GM12872 (cell line): Measurements from ENCODE around the gene P2RY11.

Source experiments
- CTCF ChIP-seq: IDR thresholded peaks from 3 replicates; pipeline ENCODE4 v1.5.1; 2011; ENCODE audit warnings: low read depth, mild to moderate bottlenecking, low read length, moderate library complexity; ENCODE audit not compliant: insufficient read depth

The P2RY11 gene

GRCh38 chr19:10078329-10078728 lies 33.2 kb upstream of the P2RY11 start:
- no peak for TF ChIP-seq CTCF

DNA sequence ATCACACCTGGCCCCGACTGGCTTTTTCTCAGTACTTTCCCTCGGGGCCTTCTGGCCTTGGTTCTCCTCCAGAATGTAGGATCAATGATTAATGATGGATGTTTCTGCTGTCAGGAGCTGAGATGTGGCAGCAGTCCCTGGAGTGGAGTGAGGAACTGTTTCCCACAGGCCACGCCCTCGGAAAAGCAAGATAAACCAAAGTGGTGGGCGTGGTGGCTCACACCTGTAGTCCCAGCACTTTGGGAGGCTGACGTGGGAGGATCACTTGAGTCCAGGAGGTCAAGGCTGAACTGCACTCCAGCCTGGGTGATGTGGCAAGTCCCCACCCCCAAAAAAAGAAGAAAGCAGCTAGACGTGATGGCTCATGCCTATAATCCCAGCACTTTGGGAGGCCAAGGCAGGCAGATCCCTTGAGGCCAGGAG lies 32.5 kb upstream of the P2RY11 start:
- no peak for TF ChIP-seq CTCF

GRCh38 chr19:10083911-10084310 lies 27.6 kb upstream of the P2RY11 start:
- no peak for TF ChIP-seq CTCF

GRCh38 chr19:10084803-10085202 lies 26.7 kb upstream of the P2RY11 start:
- no peak for TF ChIP-seq CTCF

DNA sequence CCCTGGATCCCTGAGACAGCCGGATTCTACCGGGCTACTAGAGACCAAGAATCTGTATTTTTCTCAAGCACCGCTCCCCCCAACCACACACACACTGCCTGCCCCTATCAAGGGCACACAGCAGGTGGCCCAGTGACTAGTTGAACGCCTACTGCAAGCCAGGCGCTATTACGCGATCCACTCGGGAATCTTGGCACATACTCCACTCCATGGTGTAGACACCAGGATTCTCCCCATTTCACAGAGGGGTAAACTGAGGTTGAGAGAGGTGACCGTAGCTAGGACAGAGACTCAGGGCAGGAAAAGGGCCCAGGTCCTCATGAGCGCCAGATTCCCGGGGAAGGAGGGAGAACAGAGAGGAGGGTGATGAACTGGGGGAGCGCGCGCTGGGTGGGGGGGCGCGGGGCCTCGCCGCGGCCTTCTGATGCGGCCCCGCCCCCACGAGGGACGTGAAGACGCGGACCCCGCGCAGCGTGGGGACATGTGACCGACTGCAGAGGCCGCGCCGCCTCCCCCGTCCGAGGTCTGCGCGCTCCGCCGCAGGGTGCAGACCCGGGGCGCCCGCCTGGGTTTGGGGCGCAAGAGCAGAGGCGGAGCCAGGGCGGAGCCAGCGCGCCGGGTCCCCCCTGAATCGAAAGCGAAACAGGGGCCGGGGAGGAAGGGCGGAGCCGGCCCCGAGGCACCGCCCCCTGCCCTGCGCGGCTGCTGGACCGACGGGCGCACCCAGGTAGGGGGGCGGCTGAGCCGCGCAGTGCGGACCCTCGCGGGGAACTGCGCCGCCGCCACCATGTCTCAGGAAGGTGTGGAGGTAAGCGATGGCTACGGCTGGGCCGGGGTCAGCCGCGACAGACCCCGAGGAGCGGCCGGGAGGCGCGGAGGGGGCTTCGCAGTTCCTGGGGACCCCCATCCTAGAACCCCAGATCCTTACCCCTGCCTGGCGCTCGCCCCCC lies 25.6 kb upstream of the P2RY11 start, which contains the start of gene SHFL:
Gene SHFL, plus strand, starts transcription at position 677 of the 950 bp plus-strand sequence. Its CDS starts 111 bp downstream, at position 788.
- TF ChIP-seq CTCF = no peak

DNA sequence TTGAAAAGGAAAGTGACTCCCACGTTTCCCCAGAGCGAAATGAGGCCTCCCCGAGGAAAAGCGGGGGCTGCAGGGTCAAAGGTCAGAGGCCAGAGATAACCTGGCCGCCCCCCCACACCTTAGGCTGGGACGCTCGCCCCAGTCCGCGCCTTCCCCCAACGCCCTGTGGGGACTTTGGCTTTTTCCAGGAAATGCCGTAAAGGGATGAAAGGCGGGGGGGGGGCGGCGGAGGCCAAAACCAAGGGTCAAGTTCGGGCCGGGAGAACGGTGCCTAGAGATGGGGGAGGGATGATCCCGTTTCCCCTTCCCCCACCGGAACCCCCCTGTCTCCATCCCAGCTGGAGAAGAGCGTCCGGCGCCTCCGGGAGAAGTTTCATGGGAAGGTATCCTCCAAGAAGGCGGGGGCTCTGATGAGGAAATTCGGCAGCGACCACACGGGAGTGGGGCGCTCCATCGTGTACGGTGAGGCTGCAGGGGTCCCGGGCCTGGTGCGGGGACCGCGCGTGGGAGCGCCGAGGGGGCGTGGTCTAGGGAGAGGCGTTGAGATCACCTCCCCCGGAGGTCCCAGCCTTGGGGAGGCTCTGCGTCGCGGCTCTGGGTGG lies 24.8 kb upstream of the P2RY11 start:
- no peak for TF ChIP-seq CTCF

DNA sequence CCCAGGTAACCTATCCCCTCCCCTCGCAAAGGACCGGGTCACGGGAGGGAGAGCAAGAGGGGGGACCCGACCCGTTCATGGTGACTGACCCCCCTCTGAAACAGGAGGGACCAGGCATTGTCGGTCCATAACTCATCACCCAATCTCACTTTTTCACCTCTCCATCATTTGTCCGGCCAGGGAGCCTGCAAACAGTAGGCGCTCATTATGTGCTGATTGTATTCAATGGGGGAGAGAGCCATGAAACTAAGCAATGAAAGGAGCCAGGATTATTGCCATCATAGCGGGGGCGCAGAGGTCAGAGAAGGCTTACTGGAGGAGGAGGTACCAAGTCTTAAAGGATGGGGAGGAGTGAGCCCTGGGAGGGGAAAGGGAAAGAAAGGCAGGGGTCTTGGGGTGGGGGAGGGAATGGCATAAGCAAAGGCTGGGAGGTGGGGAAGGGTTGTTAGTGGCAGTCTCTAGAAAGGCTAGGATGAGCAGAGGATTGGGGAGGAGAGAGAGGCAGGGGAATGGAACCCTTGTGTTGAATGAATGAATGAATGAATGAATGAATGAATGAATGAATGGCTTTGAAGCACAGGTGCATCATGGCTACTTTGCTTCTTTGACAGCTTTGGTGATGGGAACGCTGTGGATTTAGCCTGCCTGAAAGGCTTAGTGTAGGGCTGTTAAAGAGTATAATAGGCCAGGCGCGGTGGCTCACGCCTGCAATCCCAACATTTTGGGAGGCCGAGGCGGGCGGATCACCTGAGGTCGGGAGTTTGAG lies 24.0 kb upstream of the P2RY11 start:
- TF ChIP-seq CTCF = no peak
